GM19099 (cell line): ENCODE measurements around the gene ZFAND6.
A peak's percentile ranks its signal among the peaks of the same experiment; 100 is the strongest.

Source experiments
- POLR2A ChIP-seq: IDR thresholded peaks from 3 replicates; pipeline ENCODE4 v1.6.1; 2011; ENCODE audit warnings: low read depth; ENCODE audit not compliant: insufficient read length; ENCODE audit errors: extremely low read depth

The ZFAND6 gene

GRCh38 chr15:80058851-80059785 lies at the start of gene ZFAND6:
ZFAND6 (plus strand) TSS chr15:80059676; CDS start chr15:80120345, 60,669 bp downstream.
- TF ChIP-seq POLR2A, result peak; percentile 84

DNA sequence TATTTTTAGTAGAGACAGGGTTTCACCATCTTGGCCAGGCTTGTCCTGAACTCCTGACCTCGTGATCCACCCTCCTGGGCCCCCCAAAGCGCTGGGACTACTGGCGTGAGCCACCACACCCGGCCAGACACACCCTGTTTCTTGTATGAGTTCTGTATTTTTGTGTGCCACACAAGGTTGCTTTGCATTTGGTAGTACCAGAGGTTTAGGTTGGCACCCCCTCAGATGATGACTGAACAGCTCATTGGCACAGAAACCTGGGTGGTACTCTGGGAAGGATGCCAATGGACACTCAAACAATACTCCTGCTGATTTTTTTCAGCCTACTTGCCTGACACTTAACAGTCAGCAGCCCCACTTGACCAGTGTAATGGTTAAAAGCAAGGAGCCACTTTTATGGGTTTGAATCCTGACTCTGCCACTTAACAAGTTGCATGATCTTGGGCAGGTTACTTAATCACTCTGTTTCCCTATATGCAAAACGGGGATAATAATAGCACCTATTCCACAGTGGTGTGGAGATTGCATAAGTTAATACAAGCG lies 49.3 kb upstream of the ZFAND6 start:
- no peak for TF ChIP-seq POLR2A

- TF ChIP-seq POLR2A, result no peak
These were observed 47.9 kb upstream of the ZFAND6 start for GRCh38 chr15:80011596-80011995.

GRCh38 chr15:80012060-80012726 lies 47.3 kb upstream of the ZFAND6 start:
- TF ChIP-seq POLR2A, result no peak

DNA sequence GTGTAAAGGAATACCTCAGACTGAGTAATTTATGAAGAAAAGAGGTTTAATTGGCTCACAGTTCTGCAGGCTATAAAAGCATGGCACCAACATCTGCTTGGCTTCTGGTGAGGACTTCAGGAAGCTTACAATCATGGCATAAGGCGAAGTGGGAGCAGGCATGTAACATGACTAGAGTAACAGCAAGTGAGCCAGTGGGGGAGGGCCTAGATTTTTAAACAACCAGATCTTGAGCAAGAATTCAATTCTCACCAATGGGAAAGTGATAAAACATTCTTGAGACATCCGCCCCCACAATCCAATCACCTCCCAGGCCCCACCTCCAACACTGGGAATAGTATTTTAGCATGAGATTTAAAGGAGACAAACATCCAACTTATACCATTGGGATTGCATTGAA lies 44.3 kb upstream of the ZFAND6 start:
- TF ChIP-seq POLR2A, result no peak

DNA sequence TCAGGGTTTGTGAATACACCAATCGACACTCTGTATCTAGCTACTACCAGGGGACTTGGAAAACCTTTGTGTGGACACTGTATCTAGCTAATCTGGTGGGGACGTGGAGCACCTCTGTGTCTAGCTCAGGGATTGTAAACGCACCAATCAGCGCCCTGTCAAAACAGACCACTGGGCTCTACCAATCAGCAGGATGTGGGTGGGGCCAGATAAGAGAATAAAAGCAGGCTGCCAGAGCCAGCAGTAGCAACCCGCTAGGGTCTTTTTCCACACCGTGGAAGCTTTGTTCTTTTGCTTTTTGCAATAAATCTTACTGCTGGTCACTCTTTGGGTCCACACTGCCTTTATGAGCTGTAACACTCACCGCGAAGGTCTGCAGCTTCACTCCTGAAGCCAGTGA lies 42.3 kb upstream of the ZFAND6 start:
- peak; percentile 48 for TF ChIP-seq POLR2A

GRCh38 chr15:80019168-80019745 lies 40.2 kb upstream of the ZFAND6 start:
- no peak for TF ChIP-seq POLR2A

GRCh38 chr15:80020731-80021130 lies 38.7 kb upstream of the ZFAND6 start:
- no peak for TF ChIP-seq POLR2A

GRCh38 chr15:80026310-80026709 lies 33.2 kb upstream of the ZFAND6 start:
- no peak for TF ChIP-seq POLR2A

DNA sequence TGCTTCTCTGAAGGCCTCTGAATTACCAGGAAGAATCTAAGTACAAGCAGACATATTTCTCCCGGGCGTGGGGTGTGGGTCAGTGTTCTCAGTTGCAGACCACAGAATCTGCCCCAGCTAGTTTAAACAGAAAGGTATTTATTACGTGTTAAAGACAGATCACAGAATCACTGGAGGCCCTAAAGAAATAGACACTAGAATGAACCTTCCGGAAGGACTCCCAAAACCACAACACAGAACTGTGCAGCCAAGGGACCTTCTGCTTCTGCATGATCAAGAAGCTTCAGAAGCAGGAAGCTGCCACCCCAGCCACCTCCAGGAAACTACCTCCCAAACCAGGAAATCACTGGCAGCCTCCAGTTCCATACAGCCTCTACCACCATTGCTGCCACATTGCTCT lies 32.7 kb upstream of the ZFAND6 start:
- TF ChIP-seq POLR2A, result no peak

DNA sequence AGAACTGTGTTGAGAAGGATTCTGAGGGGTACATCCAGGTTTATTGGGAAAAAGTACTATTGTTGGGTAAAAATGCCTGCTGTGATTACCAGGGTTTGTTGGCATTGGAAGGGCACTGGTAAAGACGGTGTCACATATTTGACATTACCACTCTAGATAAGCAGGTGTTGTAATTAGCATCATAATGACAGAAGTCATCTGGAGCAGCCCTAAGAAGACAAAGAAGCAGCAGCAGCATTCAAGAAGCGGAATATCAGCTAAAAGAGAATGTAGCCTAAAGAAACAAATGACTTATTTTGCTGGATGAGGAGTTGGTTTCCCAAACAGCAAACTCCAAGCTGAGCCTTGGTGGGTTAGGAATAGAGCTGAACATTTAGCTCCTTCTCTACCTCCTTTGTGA lies 30.5 kb upstream of the ZFAND6 start:
- TF ChIP-seq POLR2A, result no peak

GRCh38 chr15:80031841-80032240 lies 27.6 kb upstream of the ZFAND6 start:
- no peak for TF ChIP-seq POLR2A

- no peak for TF ChIP-seq POLR2A
These were observed 24.8 kb upstream of the ZFAND6 start for GRCh38 chr15:80034629-80035028.

DNA sequence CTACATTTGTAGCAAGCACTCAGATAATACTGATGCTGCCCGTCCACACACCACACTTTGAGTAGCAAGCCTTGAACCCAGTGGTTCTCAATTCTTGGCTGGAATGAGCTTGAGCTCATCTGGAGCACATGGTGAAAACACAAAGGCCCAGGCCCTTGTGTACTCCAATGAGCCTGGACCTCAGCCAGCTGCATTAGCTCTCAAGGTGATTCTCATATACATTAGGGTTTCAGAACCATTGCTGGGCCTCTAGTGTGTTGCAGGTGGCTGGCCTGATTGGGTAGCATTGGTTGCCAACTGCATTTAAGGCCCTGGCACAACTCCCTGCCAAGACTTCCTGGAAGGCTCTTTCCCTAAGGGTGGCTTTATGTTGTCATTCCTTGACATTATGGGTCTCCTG lies 23.4 kb upstream of the ZFAND6 start:
- TF ChIP-seq POLR2A, result no peak

DNA sequence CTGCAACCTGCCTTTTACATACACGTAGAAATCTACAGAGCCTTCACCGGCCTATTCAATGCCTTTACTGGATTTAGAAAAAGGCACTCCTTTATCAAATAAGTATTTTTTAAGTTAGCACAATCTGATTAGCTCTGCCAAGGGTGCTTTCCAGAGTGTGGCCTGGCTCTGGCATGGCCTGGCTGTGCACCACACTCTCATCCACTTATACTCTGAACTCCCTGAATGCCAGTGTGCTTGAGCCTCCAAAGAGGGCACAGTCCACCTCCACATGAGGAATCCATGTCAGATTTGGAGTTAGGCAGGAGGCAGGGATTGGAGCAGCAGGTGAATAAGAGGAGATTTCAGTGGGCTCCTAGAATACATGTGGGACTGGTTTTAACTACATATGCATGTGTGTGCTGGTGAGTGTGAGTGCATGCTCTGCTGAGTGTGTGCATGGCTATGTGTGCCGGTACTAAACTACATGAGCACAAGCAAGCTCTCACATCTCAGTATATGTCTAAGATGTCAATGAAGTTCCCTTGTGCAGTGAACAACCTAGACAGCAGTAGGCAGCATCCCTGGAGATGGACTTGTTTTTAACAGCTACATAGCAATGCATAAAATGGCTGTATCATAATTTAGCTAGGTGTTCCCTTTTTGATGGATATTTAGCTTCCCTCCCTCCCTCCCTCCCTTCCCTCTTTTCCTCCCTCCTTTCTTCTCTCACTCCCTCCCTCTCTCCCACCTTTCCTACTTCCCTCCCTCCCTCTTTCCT lies 17.8 kb upstream of the ZFAND6 start:
- TF ChIP-seq POLR2A, result no peak
